SK-N-SH treated with all-trans-retinoic acid at 6 μM for 48 hours (cell line): Measurements from ENCODE around the gene RAD51AP1.

Experiments
- CREB5 ChIP-seq: fragments of 250-450 bp; sonication (Bioruptor Pico); IDR thresholded peaks from 2 replicates; pipeline ENCODE4 v1.5.1; 2020; ENCODE audit warnings: low read depth, mild to moderate bottlenecking, moderate library complexity
- CSDC2 ChIP-seq: fragments of 250-450 bp; sonication (Bioruptor Pico); IDR thresholded peaks from 2 replicates; pipeline ENCODE4 v1.5.0; 2020; ENCODE audit warnings: mild to moderate bottlenecking, moderate library complexity
- ISL1 ChIP-seq: fragments of 250-450 bp; sonication (Bioruptor Pico); IDR thresholded peaks from 2 replicates; pipeline ENCODE4 v2.1.2; 2022; ENCODE audit warnings: mild to moderate bottlenecking, moderate library complexity
- PATZ1 ChIP-seq: fragments of 250-450 bp; sonication (Bioruptor Pico); IDR thresholded peaks from 2 replicates; pipeline ENCODE4 v1.8.0; 2020; ENCODE audit warnings: mild to moderate bottlenecking, moderate library complexity, borderline replicate concordance
- ZFP3 ChIP-seq: fragments of 250-450 bp; sonication (Bioruptor Pico); IDR thresholded peaks from 2 replicates; pipeline ENCODE4 v1.5.0; 2020; ENCODE audit warnings: mild to moderate bottlenecking, moderate library complexity

GRCh38 chr12:4490973-4491372 is 47.7 kb upstream of the RAD51AP1 start:
- TF ChIP-seq ZFP3 (CRISPR knock-in tag) = no peak
- no peak for TF ChIP-seq CSDC2
- TF ChIP-seq ISL1 (CRISPR knock-in tag) = no peak
- TF ChIP-seq CREB5 = no peak
- no peak for TF ChIP-seq PATZ1
